OCI-LY1 (cell line): ENCODE data around the gene RBP7.

ENCODE experiments used
- EZH2 ChIP-seq: fragments of 200-600 bp; sonication (generic), shearing (Covaris generic); IDR thresholded peaks from 2 replicates; pipeline ENCODE4 v1.8.0; 2017; ENCODE audit warnings: borderline replicate concordance, mixed run types, mild to moderate bottlenecking, antibody characterized with exemption, low read length, moderate library complexity, mixed read lengths
- TF ChIP-seq, protein P1 (sequence below): fragments of 200-600 bp; sonication (generic), shearing (Covaris generic); IDR thresholded peaks from 2 replicates; pipeline ENCODE4 v1.5.1; 2017; ENCODE audit warnings: mild to moderate bottlenecking, antibody characterized with exemption, low read length, moderate library complexity, mixed read lengths

GRCh38 chr1:10020086-10020485 lies 23.1 kb downstream of the RBP7 start:
- TF ChIP-seq, protein P1, sequence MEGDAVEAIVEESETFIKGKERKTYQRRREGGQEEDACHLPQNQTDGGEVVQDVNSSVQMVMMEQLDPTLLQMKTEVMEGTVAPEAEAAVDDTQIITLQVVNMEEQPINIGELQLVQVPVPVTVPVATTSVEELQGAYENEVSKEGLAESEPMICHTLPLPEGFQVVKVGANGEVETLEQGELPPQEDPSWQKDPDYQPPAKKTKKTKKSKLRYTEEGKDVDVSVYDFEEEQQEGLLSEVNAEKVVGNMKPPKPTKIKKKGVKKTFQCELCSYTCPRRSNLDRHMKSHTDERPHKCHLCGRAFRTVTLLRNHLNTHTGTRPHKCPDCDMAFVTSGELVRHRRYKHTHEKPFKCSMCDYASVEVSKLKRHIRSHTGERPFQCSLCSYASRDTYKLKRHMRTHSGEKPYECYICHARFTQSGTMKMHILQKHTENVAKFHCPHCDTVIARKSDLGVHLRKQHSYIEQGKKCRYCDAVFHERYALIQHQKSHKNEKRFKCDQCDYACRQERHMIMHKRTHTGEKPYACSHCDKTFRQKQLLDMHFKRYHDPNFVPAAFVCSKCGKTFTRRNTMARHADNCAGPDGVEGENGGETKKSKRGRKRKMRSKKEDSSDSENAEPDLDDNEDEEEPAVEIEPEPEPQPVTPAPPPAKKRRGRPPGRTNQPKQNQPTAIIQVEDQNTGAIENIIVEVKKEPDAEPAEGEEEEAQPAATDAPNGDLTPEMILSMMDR: no peak
- no peak for TF ChIP-seq EZH2
